Activated CD4-positive, CD25-positive, alpha-beta regulatory T cell treated with anti-CD3 and anti-CD28 coated beads, Interleukin-2, amount 50 U/mL, for 72 hours (primary cell): Measurements from ENCODE around the gene SAMD4A.
A peak's percentile ranks its signal among the peaks of the same experiment; 100 is the strongest.
"Not testable (repeated sequence)": the region's sequence is repeated elsewhere in the genome, so short reads cannot be mapped to it uniquely, and the experiment has no call there.

ENCODE experiments used
- DNase-seq: peaks from one replicate; pipeline ENCODE4 v3.0.0; 2021

The SAMD4A gene

GRCh38 chr14:54785778-54786770, 219.1 kb downstream of the SAMD4A start:
- no peak for DNase-seq

- DNase-seq, result no peak
Measured at GRCh38 chr14:54786838-54787237, 219.9 kb downstream of the SAMD4A start.

GRCh38 chr14:54787261-54787660, 220.3 kb downstream of the SAMD4A start:
- DNase-seq, result no peak

- no peak for DNase-seq
Measured at GRCh38 chr14:54788701-54789100, 221.8 kb downstream of the SAMD4A start.

- DNase-seq, result no peak
Measured at GRCh38 chr14:54789166-54789565, 222.2 kb downstream of the SAMD4A start.

- no peak for DNase-seq
Measured at GRCh38 chr14:54789781-54790480, 223.0 kb downstream of the SAMD4A start.

GRCh38 chr14:54791001-54791400, 224.1 kb downstream of the SAMD4A start:
- no peak for DNase-seq

GRCh38 chr14:54792288-54792687, 225.4 kb downstream of the SAMD4A start:
- no peak for DNase-seq

GRCh38 chr14:54794159-54794558, 227.2 kb downstream of the SAMD4A start:
- no peak for DNase-seq

GRCh38 chr14:54794796-54795195, 227.9 kb downstream of the SAMD4A start:
- DNase-seq, result no peak

GRCh38 chr14:54796961-54797360, 230.0 kb downstream of the SAMD4A start:
- DNase-seq, result no peak

- no peak for DNase-seq
Measured at GRCh38 chr14:54797556-54797955, 230.6 kb downstream of the SAMD4A start.

GRCh38 chr14:54797986-54798385, 231.1 kb downstream of the SAMD4A start:
- DNase-seq, result no peak

GRCh38 chr14:54798465-54799124, 231.7 kb downstream of the SAMD4A start:
- DNase-seq, result no peak

- not testable (repeated sequence) for DNase-seq
Measured at GRCh38 chr14:54801482-54801881, 234.6 kb downstream of the SAMD4A start.

- no peak for DNase-seq
Measured at GRCh38 chr14:54803396-54803795, 236.5 kb downstream of the SAMD4A start.

GRCh38 chr14:54803926-54804537, 237.1 kb downstream of the SAMD4A start:
- DNase-seq, result no peak

- no peak for DNase-seq
Measured at GRCh38 chr14:54804538-54805041, 237.7 kb downstream of the SAMD4A start.

- DNase-seq, result no peak
Measured at GRCh38 chr14:54805070-54805444, 238.1 kb downstream of the SAMD4A start.

- DNase-seq, result peak; percentile 77
Measured at GRCh38 chr14:54805445-54806322, 238.8 kb downstream of the SAMD4A start.

GRCh38 chr14:54806616-54807015, 239.7 kb downstream of the SAMD4A start:
- DNase-seq, result no peak

- no peak for DNase-seq
Measured at GRCh38 chr14:54807428-54807827, 240.5 kb downstream of the SAMD4A start.
